Glutamatergic neuron (in vitro differentiated cells): ENCODE results near the gene TMEM63A. TPM values are rescaled to one million over a fixed set of nuclear protein-coding genes. Genes with fewer than 3 reads are reported as not detected.
"Not testable (repeated sequence)": the region's sequence is repeated elsewhere in the genome, so short reads cannot be mapped to it uniquely, and the experiment has no call there.

Experiments
- DNase-seq: peaks from one replicate; pipeline ENCODE4 v3.0.0; 2022
- H3K27ac Mint-ChIP-seq: one replicate; pipeline ENCODE4 v1.8.0; 2020; ENCODE audit warnings: mild to moderate bottlenecking, mixed read lengths, inconsistent platforms; ENCODE audit not compliant: unreplicated experiment
- H3K27me3 Mint-ChIP-seq: one replicate; pipeline ENCODE4 v1.8.0; 2020; ENCODE audit warnings: mild to moderate bottlenecking, moderate library complexity, mixed read lengths, inconsistent platforms; ENCODE audit not compliant: unreplicated experiment
- H3K36me3 Mint-ChIP-seq: one replicate; pipeline ENCODE4 v1.8.0; 2020; ENCODE audit warnings: mild to moderate bottlenecking, mixed read lengths, inconsistent platforms; ENCODE audit not compliant: unreplicated experiment
- H3K4me1 Mint-ChIP-seq: one replicate; pipeline ENCODE4 v1.8.0; 2020; ENCODE audit warnings: mild to moderate bottlenecking, low read depth, mixed read lengths, inconsistent platforms; ENCODE audit not compliant: unreplicated experiment
- H3K4me3 Mint-ChIP-seq: one replicate; pipeline ENCODE4 v1.8.0; 2020; ENCODE audit warnings: mild to moderate bottlenecking, mixed read lengths, inconsistent platforms; ENCODE audit not compliant: unreplicated experiment
- H3K9me3 Mint-ChIP-seq: one replicate; pipeline ENCODE4 v1.8.0; 2020; ENCODE audit warnings: mild to moderate bottlenecking, moderate library complexity, mixed read lengths, inconsistent platforms; ENCODE audit not compliant: unreplicated experiment
- CTCF ChIP-seq: fragments of 200-600 bp; sonication (generic); IDR thresholded peaks from one replicate; pipeline ENCODE4 v1.5.0; 2021; ENCODE audit not compliant: partially characterized antibody, unreplicated experiment
- total RNA-seq: library from RNA; stranded (reverse); fragmentation: NEBNext Ultra II Directional; extraction: Animal tissue kit (Norgen Biotek cat#: 25700); gene quantifications from one replicate; pipeline ENCODE4 v1.2.1, GENCODE V29; 2021; ENCODE audit not compliant: unreplicated experiment

Gene TMEM63A
- total RNA-seq, 1 donor from 2014 or later: 1.1 TPM

- Mint-ChIP-seq H3K27ac (peak overlapping the region; percentile 48), H3K4me1 (peaks cover 15% of the 10 kb centered on the region), H3K9me3 (peaks cover 14% of the 10 kb centered on the region), H3K27me3 (peaks cover 2% of the 10 kb centered on the region), H3K36me3 (no peaks in the 10 kb centered on the region), H3K4me3 (peak overlapping the region; percentile 61)
- no peak for TF ChIP-seq CTCF
- DNase-seq: no peak
Observed at GRCh38 chr1:225888289-225888897, 6.2 kb upstream of the TMEM63A start.

GRCh38 chr1:225887554-225888288, 5.5 kb upstream of the TMEM63A start:
- H3K4me1 Mint-ChIP-seq: peaks cover 15% of the 10 kb centered on the region
- H3K36me3 Mint-ChIP-seq, H3K27me3 Mint-ChIP-seq, DNase-seq: not testable (repeated sequence)
- H3K9me3 Mint-ChIP-seq: peaks cover 14% of the 10 kb centered on the region
- H3K27ac Mint-ChIP-seq: peak overlapping the region; percentile 48
- H3K4me3 Mint-ChIP-seq: peak overlapping the region; percentile 61

- no peak overlapping the region for H3K27ac Mint-ChIP-seq
- H3K36me3 Mint-ChIP-seq: no peaks in the 10 kb centered on the region
- H3K9me3 Mint-ChIP-seq: peaks cover 14% of the 10 kb centered on the region
- peaks cover 15% of the 10 kb centered on the region for H3K4me1 Mint-ChIP-seq
- no peak overlapping the region for H3K4me3 Mint-ChIP-seq
- DNase-seq: no peak
- no peak for TF ChIP-seq CTCF
- peaks cover 5% of the 10 kb centered on the region for H3K27me3 Mint-ChIP-seq
Observed at GRCh38 chr1:225887030-225887314, 4.8 kb upstream of the TMEM63A start.

GRCh38 chr1:225886159-225887029, 4.2 kb upstream of the TMEM63A start:
- Mint-ChIP-seq H3K36me3 (no peaks in the 10 kb centered on the region), H3K4me3 (no peak overlapping the region), H3K9me3 (peaks cover 14% of the 10 kb centered on the region), H3K4me1 (peaks cover 15% of the 10 kb centered on the region), H3K27ac (peak overlapping the region; percentile 12), H3K27me3 (peaks cover 5% of the 10 kb centered on the region)
- no peak for DNase-seq
- TF ChIP-seq CTCF: no peak

GRCh38 chr1:225885336-225885735, 3.2 kb upstream of the TMEM63A start:
- Mint-ChIP-seq H3K27me3 (peaks cover 6% of the 10 kb centered on the region), H3K27ac (no peak overlapping the region), H3K4me3 (no peak overlapping the region), H3K9me3 (peaks cover 16% of the 10 kb centered on the region), H3K4me1 (peaks cover 15% of the 10 kb centered on the region), H3K36me3 (no peaks in the 10 kb centered on the region)
- no peak for TF ChIP-seq CTCF
- no peak for DNase-seq
